Inferior parietal cortex (tissue), 1 donor: ENCODE results near the gene GRID1.

Experiments used
- DNase-seq: peaks from one replicate; pipeline ENCODE4 v3.0.0-alpha.2; 2016; ENCODE audit errors: extremely low spot score

The GRID1 gene

DNA sequence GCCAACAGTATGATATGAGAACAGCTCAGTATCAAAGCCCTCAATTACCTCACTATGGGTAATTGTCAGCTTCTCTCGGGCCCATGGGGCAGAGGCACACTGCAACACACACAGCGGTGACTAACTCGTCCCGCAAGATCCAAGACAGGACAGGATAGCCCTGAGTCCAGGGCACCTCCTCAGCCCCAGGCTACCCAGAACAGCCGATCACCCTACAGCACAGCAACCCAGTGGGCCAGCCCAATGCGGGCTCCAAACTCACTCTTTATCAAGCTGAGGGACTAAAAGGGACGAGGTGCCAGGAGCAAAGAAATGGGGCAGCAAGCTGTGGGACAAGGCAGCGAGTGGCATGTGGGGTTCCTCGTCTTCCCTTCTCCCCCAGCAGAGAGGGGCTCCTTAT is 765.1 kb downstream of the GRID1 start:
- no peak for DNase-seq

DNA sequence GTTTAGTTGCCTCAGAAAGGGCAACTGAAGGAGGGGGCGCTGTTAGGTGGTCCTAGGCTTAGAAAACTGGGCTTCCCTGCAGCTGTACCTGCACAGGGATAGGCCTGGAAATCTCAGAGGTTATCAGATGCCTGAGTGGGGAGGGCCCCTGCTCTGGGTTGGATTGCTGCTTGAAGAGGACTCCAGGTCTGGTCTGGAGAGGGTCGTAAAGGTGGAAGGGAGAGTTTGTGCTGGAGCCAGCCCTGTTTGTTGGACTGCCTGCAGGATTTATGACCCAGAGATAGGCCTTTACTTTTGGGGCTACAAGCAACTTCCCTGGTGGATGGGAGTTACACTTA is 765.9 kb downstream of the GRID1 start:
- DNase-seq, result no peak

DNA sequence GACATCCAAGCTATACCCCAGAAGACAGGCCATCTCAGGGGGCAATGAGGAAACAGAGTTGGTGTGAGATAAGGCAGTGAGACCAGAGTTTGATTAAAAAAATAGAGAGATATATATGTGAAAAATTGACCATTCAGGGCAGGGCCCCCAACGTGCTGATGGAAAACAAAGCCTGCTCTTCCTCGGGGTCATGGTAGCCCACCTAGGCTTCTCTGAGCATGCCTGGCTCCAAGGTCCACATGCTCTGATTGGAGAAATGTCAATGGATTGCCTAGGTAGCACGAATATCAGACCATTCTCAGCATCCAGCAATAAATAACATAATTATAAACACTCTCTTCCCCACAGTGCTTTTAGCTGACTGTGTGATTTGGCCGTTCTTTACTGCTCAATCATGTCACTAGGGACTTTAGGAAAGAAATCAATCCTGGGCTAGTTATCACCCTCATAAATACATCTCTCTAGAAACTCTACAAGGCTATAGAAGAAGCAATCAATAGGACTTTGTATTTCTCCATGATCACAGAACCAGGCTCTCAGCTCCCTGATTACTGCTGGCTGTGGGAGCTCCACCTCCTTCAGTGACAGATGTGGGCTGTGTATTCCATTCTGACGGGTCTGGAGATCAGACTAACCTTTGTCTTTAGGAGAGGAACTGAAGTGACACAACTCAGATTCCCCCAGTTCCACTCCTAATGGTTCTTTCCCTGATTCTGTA is 766.4 kb downstream of the GRID1 start:
- DNase-seq, result peak; percentile 42

DNA sequence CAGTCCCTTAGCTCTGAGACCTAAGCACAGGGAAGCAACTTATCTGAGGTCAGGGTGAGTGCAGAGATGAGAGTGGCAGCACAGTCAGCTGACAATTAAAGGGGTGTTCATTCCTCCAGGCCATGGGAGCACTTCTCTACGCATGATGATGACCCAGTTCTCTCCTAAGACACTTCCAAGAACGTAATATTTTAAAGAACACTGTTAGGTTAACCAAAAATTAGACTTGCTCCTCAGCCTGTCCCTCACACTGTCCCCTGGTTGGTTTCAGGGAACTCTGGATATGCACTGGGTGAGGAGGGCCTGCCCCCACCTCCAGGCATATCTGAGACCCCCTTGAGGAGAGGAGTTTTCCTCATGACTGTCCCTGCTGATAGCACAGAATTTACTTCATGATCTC is 767.5 kb downstream of the GRID1 start:
- DNase-seq, result no peak

DNA sequence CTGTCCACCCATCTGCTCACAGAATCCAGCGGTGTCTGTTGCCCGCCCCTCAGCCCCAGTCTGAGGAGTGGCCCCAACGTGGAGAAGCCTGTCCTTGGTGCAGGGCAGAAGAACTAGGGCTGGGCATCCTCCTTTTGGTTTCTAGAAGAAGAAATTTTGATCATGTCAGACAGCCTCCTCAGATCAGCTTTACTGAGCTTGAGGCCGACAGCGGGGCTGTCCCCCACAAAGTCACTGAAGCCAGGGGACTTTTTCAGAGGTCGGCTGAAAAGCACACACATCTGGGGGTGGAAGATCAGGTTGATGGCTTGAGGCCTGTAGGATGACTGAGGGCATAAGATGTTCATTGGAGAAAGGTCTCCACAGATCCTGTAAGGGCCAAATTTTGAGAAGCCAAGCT is 767.9 kb downstream of the GRID1 start:
- DNase-seq, result no peak

DNA sequence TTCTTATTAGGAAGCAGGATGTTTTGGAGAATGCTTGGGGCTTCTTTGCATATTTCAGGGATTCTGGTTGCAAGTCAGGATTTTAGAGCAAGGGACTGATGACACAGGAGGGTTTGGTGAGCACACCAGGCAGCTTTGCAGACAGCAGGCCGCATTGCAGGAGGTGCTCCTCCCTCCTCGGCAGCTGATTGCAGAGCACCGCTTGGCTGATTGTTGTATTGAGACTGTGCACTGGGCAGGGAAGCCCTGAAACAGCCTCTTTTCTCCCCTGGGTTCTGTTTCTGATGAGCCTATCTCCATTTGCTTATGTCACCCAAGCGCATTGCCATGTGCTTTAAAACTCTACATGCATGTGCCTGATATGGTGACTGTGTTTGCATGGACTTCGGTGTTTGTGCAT is 769.6 kb downstream of the GRID1 start:
- no peak for DNase-seq

DNA sequence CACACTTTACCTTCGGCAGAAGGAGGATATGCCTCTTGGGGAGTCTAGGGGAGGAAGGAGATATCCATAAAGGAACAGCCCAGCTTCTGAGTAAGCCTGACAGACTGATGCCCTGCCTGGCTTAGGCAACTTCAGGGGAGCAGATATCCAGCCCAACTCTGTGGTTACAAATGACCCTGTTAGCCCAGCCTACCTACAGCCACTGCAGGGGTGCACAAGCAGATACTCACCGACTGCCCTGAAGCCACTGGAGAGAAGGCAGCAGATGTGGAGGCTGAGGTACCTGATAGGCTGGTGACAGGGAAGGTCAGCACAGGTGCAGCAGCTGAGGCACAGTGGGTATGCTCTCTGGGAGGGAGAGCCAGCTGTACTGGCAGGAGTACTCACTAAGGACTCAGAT is 770.2 kb downstream of the GRID1 start:
- DNase-seq, result no peak

DNA sequence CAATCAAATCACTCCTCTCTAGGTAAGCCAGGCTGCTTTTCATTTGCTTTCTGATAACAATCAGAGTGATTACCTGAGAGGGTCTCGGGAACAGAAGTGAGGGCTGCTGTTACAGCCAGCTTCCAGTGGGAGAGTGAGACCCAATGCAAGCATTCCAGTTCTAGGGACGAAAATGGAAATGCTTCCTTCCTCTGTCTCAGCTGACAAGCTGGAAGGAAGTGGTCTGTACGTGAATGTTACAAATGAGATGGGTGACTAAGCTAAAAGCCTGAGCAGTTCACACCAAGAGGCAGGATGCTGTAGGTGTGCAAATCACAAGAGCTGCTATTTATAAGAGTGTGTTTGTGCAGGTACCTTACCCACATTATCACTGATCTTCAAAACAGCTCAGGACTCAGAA is 772.4 kb downstream of the GRID1 start:
- DNase-seq, result no peak

DNA sequence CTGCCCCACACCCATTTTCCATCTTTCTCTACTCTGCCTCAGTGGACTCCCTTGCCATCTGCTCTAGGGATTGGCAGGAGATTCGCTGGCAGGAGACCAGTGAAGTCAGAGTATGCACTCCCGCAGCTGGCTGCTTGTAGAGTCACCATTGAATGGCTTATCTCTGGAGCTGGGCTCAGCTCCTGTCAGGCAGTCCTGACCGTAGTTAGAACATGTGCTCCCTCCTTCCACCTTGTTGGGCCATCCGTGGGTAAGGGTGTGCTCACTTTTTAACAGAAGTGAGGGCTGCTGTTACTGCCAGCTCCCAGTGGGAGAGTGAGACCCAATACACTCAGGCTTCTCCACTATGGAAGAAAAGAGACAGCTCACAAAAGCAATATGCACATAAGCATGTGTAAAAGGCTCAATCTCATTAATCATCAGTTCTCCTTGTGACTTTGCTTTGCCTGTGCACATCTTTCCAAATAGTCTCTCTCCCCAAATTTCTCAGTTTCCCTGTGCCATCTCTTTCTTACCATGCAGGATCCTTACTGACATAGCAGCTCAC is 773.3 kb downstream of the GRID1 start:
- DNase-seq, result no peak

DNA sequence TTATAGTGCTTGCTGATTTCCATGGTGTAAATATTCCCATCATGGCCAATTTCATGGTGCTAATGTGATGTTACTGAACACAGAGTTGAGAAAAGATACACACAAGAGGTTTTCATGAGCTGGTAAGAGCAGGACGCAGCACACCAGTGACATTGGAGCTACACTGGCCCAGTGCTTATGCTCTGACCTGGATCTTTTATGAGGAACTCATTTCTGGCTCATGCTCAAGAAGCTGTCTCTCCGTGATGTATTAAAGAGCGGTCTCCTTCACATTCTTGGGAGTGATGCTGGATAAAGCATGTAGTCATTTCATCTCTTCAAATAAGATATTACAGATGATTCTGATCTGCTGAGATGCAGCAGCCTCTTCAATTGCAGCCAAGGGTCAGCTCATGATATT is 785.2 kb downstream of the GRID1 start:
- no peak for DNase-seq

DNA sequence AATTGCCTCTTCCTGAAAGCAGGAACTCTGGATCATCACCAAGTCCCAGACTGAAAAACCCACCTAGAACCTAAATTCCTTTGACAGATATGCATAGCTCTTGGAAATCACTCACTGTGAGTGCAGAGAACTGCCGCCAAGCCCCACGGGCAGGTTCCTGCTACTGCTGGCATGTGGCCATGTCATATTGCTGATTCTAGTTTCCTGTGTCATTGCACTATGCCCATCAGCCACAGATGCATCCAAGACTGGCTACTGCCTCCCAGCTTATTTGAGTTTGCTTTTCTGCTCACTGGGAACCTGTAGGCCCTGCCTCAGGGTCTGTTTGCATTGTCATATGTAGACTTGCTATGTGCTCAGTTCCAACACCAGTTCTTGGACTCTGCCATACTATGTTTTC is 786.0 kb downstream of the GRID1 start:
- DNase-seq, result no peak

DNA sequence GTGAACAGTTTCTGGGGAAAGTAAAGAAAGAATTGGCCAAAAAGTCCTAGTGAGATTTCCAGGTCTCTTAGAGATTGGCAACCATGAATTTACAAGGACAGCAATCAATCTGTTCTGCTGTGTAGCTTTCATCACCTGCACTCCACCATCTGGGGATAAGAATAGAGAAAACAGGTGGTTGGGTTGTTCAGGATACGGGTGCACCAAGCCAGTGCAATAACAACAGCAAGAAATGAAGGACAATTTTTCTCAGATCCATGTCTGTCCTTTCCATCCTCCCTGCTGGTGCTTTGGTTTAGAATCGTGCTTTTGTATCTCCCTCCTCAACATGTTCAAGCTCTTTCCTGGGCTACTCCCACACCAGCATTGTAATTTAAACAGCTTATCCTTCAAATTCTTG is 787.7 kb downstream of the GRID1 start:
- DNase-seq, result no peak

DNA sequence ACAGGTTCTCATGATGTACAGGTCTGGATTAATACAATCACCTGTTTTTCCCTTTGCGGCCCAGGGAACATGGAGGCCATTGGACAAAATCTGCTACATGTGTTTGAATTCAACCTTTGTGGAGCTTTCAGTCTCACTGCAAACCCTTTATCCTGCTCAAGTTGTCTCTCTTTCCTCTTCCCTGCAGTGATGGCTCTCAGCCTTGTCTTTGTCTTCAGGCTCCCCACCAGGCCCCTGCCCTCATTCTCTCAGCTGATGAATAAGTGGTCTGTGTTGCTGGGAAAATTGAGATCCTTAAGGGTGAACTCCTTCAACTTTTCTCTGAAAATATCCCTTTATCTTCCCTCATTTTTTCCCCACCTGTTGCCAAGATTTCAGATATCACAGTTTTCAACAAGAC is 791.2 kb downstream of the GRID1 start:
- DNase-seq, result no peak

DNA sequence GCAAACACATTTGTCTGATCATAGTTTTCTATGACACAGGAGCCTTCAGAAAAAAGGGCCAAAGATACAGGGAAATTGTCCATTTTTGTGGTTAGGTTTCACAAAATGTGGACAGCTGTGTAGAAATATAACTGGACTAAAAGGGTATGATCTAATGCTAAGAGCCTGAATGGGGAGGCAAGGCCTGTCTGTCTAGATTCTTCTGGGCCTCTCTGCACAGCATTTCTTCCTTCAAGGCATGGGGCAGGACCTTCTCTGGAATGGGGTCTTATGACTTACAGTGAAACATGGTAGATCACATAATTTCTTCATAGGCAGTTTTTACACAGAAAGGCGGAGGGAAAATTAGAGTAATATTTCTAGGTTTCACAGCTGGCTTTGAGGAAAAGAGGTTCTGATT is 795.7 kb downstream of the GRID1 start:
- no peak for DNase-seq

DNA sequence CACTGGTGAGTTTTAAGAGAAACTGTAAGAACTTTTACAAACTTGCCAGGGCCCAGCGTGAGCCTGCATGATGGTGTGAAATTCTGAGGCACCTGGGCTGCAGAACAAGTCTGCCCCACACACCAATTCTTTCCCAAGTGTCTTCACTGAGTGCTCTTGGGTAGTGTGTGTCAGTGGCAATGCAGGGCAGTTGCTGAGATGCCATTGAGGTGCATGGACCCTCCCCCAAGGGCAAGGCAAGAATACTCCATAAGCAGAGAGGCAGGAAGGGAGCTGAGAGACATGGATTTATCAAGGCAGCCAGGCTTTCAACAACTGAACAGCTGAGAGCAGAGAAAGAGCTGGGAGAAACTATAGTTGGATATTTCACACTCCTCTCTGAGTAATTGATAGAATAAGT is 801.2 kb downstream of the GRID1 start:
- DNase-seq, result no peak

DNA sequence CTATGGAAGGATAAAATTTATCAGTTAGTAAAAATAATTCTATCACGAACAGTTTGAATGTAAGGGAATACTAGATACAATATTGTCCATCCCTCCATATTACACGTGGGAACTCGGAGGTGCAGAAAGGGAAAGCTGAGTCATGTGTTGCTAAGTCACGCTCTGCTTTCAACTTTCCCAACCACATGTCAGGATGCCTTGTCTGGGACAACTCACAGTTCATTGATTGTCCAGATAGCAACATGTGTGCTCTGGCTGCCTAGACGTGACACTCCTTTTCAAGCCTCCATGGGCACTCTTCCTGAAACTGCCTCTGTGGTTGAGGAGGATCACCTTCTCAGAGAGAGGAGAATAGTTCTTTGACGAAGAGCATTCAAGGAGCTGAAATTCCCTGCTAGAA is 808.1 kb downstream of the GRID1 start:
- DNase-seq, result no peak

DNA sequence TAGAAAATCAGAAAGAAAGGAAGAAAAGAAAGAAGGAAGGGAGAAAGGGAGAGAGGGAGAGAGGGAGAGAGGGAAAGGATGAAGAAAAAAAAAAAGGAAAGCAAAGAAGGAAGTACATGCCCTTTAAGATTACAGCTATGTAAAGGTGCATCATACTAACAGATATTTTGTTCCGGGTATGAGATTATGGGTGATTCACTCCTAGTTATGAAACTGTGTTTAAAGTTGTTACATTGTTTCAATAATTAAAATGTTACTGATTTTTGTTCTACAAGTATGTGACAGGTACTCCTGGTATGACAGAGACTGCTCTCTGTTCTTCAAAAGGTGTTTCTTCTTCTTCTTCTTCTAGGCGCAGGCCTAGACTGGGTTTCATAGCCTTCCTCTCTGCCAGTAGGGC is 808.9 kb downstream of the GRID1 start:
- no peak for DNase-seq

DNA sequence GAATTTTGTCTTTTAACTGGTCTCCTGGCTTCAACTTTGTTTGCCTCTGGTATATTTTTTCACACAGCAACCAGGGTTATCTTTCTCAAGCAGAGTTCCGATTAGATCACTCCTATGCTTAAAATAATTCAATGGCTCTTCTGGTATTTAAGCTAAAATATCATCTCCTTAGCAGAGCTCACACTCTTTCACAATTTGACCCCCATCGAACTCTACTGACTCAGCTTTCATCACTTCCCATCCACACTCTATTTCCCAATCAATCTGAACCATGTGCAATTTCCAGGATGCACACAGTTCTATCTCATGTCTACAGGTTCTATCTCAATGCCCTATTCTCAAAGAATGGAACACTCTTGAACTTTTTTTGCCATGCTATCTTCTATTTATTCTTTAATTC is 809.5 kb downstream of the GRID1 start:
- no peak for DNase-seq
